ENCODE measurements around the gene RPRM. TPM values are rescaled to one million over a fixed set of nuclear protein-coding genes. Genes with fewer than 3 reads are reported as not detected.

Gene RPRM
- total and polyA plus RNA-seq, 2 of the 13 experiments (the other 11 are each of a cell fraction or from before 2014, with no cell fraction given) = not detected

- ChIA-PET POLR2A (no interaction called here), CTCF (ENCODE audit: low intra/inter-chr PET ratio, low total read pairs) (no interaction called here)
- H3K79me2 ChIP-seq (ENCODE audit: insufficient read depth, low read length) = no peaks in the 10 kb centered on the region
- no peaks in the 10 kb centered on the region for H4K20me1 ChIP-seq (ENCODE audit: insufficient read depth, low read length)
- 25% methylated on average over 4 of the region's 5 CpGs for WGBS (ENCODE audit: low lambda C conversion rate)
- no peak overlapping the region for H2AFZ ChIP-seq (ENCODE audit: low read length)
- H3K27ac ChIP-seq (ENCODE audit: extremely low read length, insufficient read depth, low read length) = no peak overlapping the region
- no peak overlapping the region for H3K4me2 ChIP-seq (ENCODE audit: low read depth, low read length)
- no peak for DNase-seq (ENCODE audit: low spot score)
- no peaks in the 10 kb centered on the region for H3K36me3 ChIP-seq (replicated peaks in 1 of 2; ENCODE audit: control insufficient read depth in 1 of 2, insufficient read depth in 2 of 2, low read length in 2 of 2)
- no peak for ATAC-seq
- no peak for TF ChIP-seq THAP8 (CRISPR knock-in tag; IDR thresholded peaks at IDR 0.05; ENCODE audit: borderline replicate concordance)
- no peak for TF ChIP-seq AGO1 (IDR thresholded peaks at IDR 0.05; ENCODE audit: low read depth, low read length, poor library complexity, severe bottlenecking)
- TF ChIP-seq ZNF230 (CRISPR knock-in tag; IDR thresholded peaks at IDR 0.05) = no peak
- intact Hi-C loops (cut with micrococcal nuclease; ENCODE audit: unreplicated experiment) = no loop called here
- H3K27me3 ChIP-seq (ENCODE audit: control insufficient read depth in 1 of 2, insufficient read depth in 2 of 2, low read length in 2 of 2) = no peaks in the 10 kb centered on the region
- no peak for FAIRE-seq
- no TSS peak for BruUV-seq (replicated peaks)
- H3K4me1 ChIP-seq (ENCODE audit: insufficient read depth, low read length) = no peaks in the 10 kb centered on the region
- no peak overlapping the region for H3K4me3 ChIP-seq (replicated peaks in 1 of 3; ENCODE audit: insufficient read depth in 1 of 3, low read depth in 2 of 3, low read length in 3 of 3)
- H3K9me3 ChIP-seq (ENCODE audit: low read length) = no peaks in the 10 kb centered on the region
- in situ Hi-C loops (cut with HindIII; ENCODE audit: extremely low pct_ligation_motif_present, low pct_unique_long_range_greater_than_20kb) = loop anchor here (25.0 kb wide), 2 partner anchors 762 to 1462 kb away; no protein-coding TSS in a partner anchor
- H3K9ac ChIP-seq (ENCODE audit: insufficient read depth, low read depth, low read length) = no peak overlapping the region
Measured at GRCh38 chr2:153499439-153499838, 20.9 kb upstream of the RPRM start.

GRCh38 chr2:153497938-153498629, 19.5 kb upstream of the RPRM start:
- ChIA-PET POLR2A (no interaction called here), CTCF (ENCODE audit: low intra/inter-chr PET ratio, low total read pairs) (no interaction called here)
- H3K27me3 ChIP-seq (ENCODE audit: control insufficient read depth in 1 of 2, insufficient read depth in 2 of 2, low read length in 2 of 2) = no peaks in the 10 kb centered on the region
- intact Hi-C loops (cut with micrococcal nuclease; ENCODE audit: unreplicated experiment) = no loop called here
- in situ Hi-C loops (cut with HindIII; ENCODE audit: extremely low pct_ligation_motif_present, low pct_unique_long_range_greater_than_20kb) = loop anchor here (25.0 kb wide), 2 partner anchors 761 to 1461 kb away; no protein-coding TSS in a partner anchor
- no TSS peak for BruUV-seq (replicated peaks)
- no peaks in the 10 kb centered on the region for H3K9me3 ChIP-seq (ENCODE audit: low read length)
- no peaks in the 10 kb centered on the region for H3K79me2 ChIP-seq (ENCODE audit: insufficient read depth, low read length)
- no peak overlapping the region for H3K4me3 ChIP-seq (replicated peaks in 1 of 3; ENCODE audit: insufficient read depth in 1 of 3, low read depth in 2 of 3, low read length in 3 of 3)
- no peak overlapping the region for H3K27ac ChIP-seq (ENCODE audit: extremely low read length, insufficient read depth, low read length)
- H3K36me3 ChIP-seq (replicated peaks in 1 of 2; ENCODE audit: control insufficient read depth in 1 of 2, insufficient read depth in 2 of 2, low read length in 2 of 2) = no peaks in the 10 kb centered on the region
- H4K20me1 ChIP-seq (ENCODE audit: insufficient read depth, low read length) = no peaks in the 10 kb centered on the region
- no peak for TF ChIP-seq PHF5A (CRISPR knock-in tag; IDR thresholded peaks at IDR 0.05; ENCODE audit: low read depth, unreplicated experiment)
- no peak overlapping the region for H3K9ac ChIP-seq (ENCODE audit: insufficient read depth, low read depth, low read length)
- FAIRE-seq (no peak), ATAC-seq (peak; percentile 54; the same call in 2 of the 3 replicates), DNase-seq (ENCODE audit: low spot score) (no peak)
- H2AFZ ChIP-seq (ENCODE audit: low read length) = no peak overlapping the region
- H3K4me2 ChIP-seq (ENCODE audit: low read depth, low read length) = no peak overlapping the region
- no peaks in the 10 kb centered on the region for H3K4me1 ChIP-seq (ENCODE audit: insufficient read depth, low read length)
- WGBS (ENCODE audit: low lambda C conversion rate) = 37% methylated on average over 10 of the region's 14 CpGs

All from HepG2 (cell line).